ENCODE results near the gene MYO7A.

DNA sequence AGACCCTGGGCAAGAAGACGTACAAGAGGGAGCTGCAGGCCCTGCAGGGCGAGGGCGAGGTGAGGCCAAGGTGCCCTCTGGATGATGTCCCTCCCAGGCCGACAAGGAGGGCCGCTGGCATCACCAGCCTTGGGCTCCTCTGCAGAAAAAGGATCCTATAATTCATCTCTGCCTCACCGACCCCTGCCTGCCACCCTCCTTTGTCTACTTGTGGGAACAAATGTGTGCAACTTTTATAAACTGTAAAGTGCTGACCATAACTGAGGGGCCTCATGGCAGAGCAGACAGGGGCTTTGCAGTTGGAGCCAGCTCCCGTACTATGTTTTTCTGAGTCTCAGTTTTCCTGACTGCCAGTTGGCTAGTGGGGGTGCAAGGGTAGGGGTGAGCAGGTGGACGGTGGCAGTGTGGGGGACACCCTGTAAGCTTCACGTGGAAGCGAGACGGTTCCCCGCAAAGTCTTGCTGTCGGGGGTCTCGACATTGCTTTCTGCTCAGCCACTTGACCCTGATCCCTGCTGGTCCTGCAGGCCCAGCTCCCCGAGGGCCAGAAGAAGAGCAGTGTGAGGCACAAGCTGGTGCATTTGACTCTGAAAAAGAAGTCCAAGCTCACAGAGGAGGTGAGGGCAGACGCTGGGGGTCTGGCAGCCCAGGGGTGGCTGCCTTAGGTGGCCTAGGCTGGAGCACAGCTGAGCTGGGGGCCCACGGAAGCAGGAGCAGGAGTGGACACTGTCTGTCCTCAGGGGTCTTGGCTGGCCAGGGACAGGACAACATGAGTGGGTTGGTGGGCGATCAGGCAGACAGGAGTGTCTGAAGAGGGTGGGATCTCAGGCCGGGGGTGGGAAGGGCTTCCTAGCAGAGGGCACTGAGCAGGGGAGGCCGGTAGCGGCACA lies 54.7 kb downstream of the MYO7A start:
- TF ChIP-seq, protein P1, sequence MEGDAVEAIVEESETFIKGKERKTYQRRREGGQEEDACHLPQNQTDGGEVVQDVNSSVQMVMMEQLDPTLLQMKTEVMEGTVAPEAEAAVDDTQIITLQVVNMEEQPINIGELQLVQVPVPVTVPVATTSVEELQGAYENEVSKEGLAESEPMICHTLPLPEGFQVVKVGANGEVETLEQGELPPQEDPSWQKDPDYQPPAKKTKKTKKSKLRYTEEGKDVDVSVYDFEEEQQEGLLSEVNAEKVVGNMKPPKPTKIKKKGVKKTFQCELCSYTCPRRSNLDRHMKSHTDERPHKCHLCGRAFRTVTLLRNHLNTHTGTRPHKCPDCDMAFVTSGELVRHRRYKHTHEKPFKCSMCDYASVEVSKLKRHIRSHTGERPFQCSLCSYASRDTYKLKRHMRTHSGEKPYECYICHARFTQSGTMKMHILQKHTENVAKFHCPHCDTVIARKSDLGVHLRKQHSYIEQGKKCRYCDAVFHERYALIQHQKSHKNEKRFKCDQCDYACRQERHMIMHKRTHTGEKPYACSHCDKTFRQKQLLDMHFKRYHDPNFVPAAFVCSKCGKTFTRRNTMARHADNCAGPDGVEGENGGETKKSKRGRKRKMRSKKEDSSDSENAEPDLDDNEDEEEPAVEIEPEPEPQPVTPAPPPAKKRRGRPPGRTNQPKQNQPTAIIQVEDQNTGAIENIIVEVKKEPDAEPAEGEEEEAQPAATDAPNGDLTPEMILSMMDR (IDR thresholded peaks at IDR 0.05), result no peak
- TF ChIP-seq POLR2AphosphoS5 (IDR thresholded peaks at IDR 0.05) (no peak), POLR2A (IDR thresholded peaks at IDR 0.05; ENCODE audit: low read depth) (no peak)
